ENCODE data around the gene TM4SF1.

Gene TM4SF1

DNA sequence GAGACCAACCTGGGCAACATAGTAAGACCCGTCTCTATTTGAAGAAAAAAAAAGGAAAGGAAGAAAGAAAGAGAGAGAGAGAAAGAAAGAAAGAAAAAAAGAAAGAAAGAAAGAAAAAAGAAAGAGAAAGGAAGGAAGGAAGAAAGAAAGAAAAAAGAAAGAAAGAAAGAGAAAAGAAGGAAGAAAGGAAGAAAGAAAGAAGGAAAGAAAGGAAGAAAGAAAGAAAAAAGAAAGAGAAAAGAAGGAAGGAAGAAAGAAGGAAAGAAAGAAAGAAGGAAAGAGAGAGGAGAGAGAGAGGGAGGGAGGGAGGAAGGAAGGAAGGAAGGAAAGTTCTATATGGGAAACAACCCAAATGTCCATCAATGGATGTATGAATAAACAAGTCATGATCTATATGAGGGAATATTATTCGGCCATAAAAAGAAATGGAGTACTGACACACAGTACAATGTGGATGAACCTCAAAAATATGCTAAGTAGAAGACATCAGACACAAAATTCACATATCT is 28.8 kb upstream of the TM4SF1 start:
- POLR2A ChIA-PET, result no interaction called here
- CTCF ChIA-PET, result interaction anchor here (1.0 to 2.0 kb wide), 2 partner anchors 16 to 56 kb away, joined by 3 to 5 read pairs; no protein-coding TSS in a partner anchor
- DNase-seq (ENCODE audit: extremely low spot score), result no peak
- TF ChIP-seq, protein P1, sequence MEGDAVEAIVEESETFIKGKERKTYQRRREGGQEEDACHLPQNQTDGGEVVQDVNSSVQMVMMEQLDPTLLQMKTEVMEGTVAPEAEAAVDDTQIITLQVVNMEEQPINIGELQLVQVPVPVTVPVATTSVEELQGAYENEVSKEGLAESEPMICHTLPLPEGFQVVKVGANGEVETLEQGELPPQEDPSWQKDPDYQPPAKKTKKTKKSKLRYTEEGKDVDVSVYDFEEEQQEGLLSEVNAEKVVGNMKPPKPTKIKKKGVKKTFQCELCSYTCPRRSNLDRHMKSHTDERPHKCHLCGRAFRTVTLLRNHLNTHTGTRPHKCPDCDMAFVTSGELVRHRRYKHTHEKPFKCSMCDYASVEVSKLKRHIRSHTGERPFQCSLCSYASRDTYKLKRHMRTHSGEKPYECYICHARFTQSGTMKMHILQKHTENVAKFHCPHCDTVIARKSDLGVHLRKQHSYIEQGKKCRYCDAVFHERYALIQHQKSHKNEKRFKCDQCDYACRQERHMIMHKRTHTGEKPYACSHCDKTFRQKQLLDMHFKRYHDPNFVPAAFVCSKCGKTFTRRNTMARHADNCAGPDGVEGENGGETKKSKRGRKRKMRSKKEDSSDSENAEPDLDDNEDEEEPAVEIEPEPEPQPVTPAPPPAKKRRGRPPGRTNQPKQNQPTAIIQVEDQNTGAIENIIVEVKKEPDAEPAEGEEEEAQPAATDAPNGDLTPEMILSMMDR (IDR thresholded peaks at IDR 0.05; ENCODE audit: control extremely low read depth, extremely low read depth, low read depth, missing control alignments), result no peak

DNA sequence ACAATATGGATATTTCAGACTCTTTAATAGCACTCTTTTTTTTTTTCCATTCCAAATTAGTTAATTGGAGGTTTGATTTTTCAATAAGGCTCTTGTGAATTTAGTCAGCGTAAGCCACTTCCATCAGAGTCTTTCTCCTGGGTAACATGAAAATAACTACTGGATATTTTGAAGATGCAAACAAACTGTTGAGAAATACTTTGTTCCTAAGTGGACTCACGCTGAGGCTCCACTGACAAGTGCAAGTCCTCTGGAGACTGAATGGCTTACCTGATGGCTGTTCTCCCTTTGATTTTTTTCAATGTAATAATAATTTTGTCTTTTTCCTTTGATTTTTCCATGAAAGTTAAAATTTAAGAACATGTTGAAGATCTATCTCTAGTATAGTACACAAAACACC is 26.0 kb upstream of the TM4SF1 start:
- TF ChIP-seq, protein P1 (IDR thresholded peaks at IDR 0.05; ENCODE audit: control extremely low read depth, extremely low read depth, low read depth, missing control alignments), result no peak
- ChIA-PET CTCF (no interaction called here), POLR2A (no interaction called here)
- no peak for DNase-seq (ENCODE audit: extremely low spot score)

DNA sequence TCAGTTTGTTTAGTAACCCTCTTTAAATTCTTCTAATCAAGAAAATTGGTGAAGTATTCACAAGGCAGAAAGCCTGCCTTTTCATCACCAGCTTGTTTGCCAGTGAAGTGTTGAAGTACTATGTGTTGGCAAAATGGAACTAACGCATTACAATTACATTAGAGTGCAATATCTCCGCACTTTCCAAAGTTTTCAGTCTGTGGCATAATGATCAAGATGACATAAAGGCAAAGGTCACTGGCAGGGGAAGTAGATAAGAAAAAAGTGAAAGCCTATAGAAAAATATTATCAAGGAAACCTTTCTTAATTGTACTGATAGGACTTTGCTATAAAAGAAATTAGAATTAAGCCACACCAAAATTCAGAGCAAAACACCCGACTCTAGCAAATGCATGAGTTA is 25.0 kb upstream of the TM4SF1 start:
- ChIA-PET POLR2A (no interaction called here), CTCF (no interaction called here)
- TF ChIP-seq, protein P1 (IDR thresholded peaks at IDR 0.05; ENCODE audit: control extremely low read depth, extremely low read depth, low read depth, missing control alignments), result no peak
- DNase-seq (ENCODE audit: extremely low spot score), result no peak

DNA sequence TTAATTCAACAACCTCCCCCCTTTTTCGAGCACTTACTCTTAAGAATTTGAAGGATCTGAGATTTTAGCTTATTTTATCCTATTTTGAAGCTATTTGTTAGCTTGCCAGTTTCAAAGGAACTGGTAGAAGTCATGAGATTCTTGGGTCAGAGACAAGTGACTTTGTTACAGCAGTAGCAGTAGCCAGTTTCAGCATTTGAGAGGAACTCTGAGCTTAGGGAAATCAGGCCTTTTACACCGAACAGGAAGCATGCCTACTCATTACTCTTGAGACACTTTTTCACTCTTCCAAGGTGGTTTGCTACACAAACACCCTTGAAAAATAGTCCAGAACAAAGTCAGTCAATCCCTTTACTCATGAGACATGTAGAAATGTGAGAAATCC is 24.5 kb upstream of the TM4SF1 start:
- TF ChIP-seq, protein P1 (IDR thresholded peaks at IDR 0.05; ENCODE audit: control extremely low read depth, extremely low read depth, low read depth, missing control alignments), result no peak
- ChIA-PET POLR2A (no interaction called here), CTCF (interaction anchor here (1.0 to 1.2 kb wide), 2 partner anchors 11 kb away, joined by 3 to 5 read pairs; no protein-coding TSS in a partner anchor)
- DNase-seq (ENCODE audit: extremely low spot score), result no peak

DNA sequence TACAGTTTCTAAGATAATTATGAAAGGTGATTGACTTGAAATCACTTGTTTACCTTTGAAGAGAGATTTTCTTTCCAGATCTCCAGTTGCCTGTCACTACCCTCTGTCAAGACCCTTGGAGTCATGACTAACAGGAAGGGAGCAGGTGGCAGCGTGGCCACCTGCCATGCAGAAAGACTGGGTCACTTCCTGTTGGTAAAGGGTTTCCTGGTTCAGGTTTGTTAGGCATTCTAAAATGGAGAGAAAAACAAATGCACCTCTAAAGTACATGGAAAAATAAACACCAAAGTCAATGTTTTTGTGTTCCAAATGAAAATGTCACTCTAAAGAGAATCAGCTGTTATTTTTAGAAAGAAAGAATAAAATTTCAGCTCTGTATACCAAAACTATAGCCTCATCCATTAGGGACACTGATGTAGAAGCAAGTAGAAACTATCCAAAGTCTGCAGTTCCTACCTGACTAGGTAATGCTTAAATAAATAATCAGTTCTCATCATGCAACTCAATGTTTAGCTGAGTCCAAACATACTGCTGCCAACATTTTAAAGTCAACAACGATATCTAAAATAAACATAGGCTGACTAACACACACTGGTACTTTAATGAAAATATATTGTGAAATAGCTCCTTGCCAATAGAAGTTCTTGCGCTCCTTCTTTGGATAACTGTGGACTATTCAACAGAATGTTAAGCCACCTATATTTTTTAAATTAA is 23.9 kb upstream of the TM4SF1 start:
- no peak for DNase-seq (ENCODE audit: extremely low spot score)
- ChIA-PET CTCF (interaction anchor here (1.0 to 1.2 kb wide), 3 partner anchors 11 to 78 kb away, joined by 3 to 5 read pairs (median 3); no protein-coding TSS in a partner anchor), POLR2A (no interaction called here)
- TF ChIP-seq, protein P1 (IDR thresholded peaks at IDR 0.05; ENCODE audit: control extremely low read depth, extremely low read depth, low read depth, missing control alignments), result no peak

DNA sequence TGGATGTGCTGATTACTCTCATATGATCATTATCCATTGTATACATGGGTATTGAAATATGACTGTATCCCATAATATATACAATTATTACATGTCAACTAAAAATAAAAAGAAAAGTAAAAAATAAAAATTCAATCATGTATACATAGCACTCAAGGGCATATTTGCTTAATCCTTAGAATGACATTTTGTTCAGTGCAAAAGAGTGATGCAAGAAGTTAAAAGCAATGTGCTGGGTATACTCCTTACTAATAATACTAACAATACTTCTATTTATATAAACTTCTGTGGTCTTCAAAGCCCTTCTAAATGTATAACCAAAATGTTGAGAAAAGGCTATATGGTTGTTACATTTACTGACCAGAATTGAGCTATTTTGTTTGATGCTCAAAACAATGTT is 23.2 kb upstream of the TM4SF1 start:
- no peak for DNase-seq (ENCODE audit: extremely low spot score)
- ChIA-PET CTCF (interaction anchor here (1.2 to 2.0 kb wide), 2 partner anchors 73 to 79 kb away, joined by 3 to 5 read pairs; no protein-coding TSS in a partner anchor), POLR2A (no interaction called here)
- TF ChIP-seq, protein P1 (IDR thresholded peaks at IDR 0.05; ENCODE audit: control extremely low read depth, extremely low read depth, low read depth, missing control alignments), result no peak

Data from GM10248 (cell line).